CD4-positive, alpha-beta T cell treated with Interleukin-6 at 100 ng/mL for 8 hours (primary cell): Measurements from ENCODE around the gene CETN2.
"Not testable (repeated sequence)": the region's sequence is repeated elsewhere in the genome, so short reads cannot be mapped to it uniquely, and the experiment has no call there.

Experiments used
- DNase-seq: peaks from one replicate; pipeline ENCODE4 v3.0.0-alpha.2; 2020; ENCODE audit warnings: mixed read lengths, low spot score

The CETN2 gene

GRCh38 chrX:152830312-152831305, at the start of gene CETN2, which contains the start of gene NSDHL:
TSS of gene CETN2 (minus strand) at chrX:152830757. CDS start at chrX:152830710, 47 bp downstream.
TSS of gene NSDHL (plus strand) at chrX:152831063. CDS start at chrX:152846325, 15,262 bp downstream.
- DNase-seq, result peak; percentile 93

GRCh38 chrX:152878976-152879755, 48.6 kb upstream of the CETN2 start:
- no peak for DNase-seq

GRCh38 chrX:152876931-152877840, 46.6 kb upstream of the CETN2 start:
- DNase-seq, result no peak

GRCh38 chrX:152873361-152873760, 42.8 kb upstream of the CETN2 start:
- DNase-seq, result no peak

- DNase-seq, result no peak
Measured at GRCh38 chrX:152872522-152872921, 42.0 kb upstream of the CETN2 start.

GRCh38 chrX:152871260-152871659, 40.7 kb upstream of the CETN2 start:
- DNase-seq, result no peak

GRCh38 chrX:152869972-152870371, 39.4 kb upstream of the CETN2 start:
- no peak for DNase-seq

GRCh38 chrX:152866386-152866785, 35.8 kb upstream of the CETN2 start:
- DNase-seq, result no peak

- no peak for DNase-seq
Measured at GRCh38 chrX:152865232-152865920, 34.8 kb upstream of the CETN2 start.

GRCh38 chrX:152861826-152862225, 31.3 kb upstream of the CETN2 start:
- DNase-seq, result no peak

GRCh38 chrX:152861116-152861515, 30.6 kb upstream of the CETN2 start:
- DNase-seq, result no peak

GRCh38 chrX:152853986-152854385, 23.4 kb upstream of the CETN2 start:
- no peak for DNase-seq

GRCh38 chrX:152850465-152850864, 19.9 kb upstream of the CETN2 start:
- no peak for DNase-seq

GRCh38 chrX:152847281-152847680, 16.7 kb upstream of the CETN2 start:
- DNase-seq, result no peak

GRCh38 chrX:152845618-152846240, 15.2 kb upstream of the CETN2 start:
- DNase-seq, result no peak

- DNase-seq, result no peak
Measured at GRCh38 chrX:152844256-152844655, 13.7 kb upstream of the CETN2 start.

GRCh38 chrX:152843852-152844251, 13.3 kb upstream of the CETN2 start:
- DNase-seq, result no peak

GRCh38 chrX:152842772-152843338, 12.3 kb upstream of the CETN2 start:
- DNase-seq, result no peak

GRCh38 chrX:152835470-152835869, 4.9 kb upstream of the CETN2 start:
- DNase-seq, result not testable (repeated sequence)

- DNase-seq, result no peak
Measured at GRCh38 chrX:152833378-152833777, 2.8 kb upstream of the CETN2 start.
